NT2/D1 (cell line): ENCODE results near the gene TADA1.

ENCODE experiments used
- YY1 ChIP-seq: IDR thresholded peaks from 2 replicates; pipeline ENCODE4 v1.6.1; 2011; ENCODE audit not compliant: insufficient read length, insufficient read depth
- ZNF274 ChIP-seq: IDR thresholded peaks from 2 replicates; pipeline ENCODE4 v1.6.1; 2011; ENCODE audit warnings: mild to moderate bottlenecking, low read depth, low read length

- TF ChIP-seq YY1: no peak
- TF ChIP-seq ZNF274: no peak
These were observed 19.7 kb upstream of the TADA1 start for GRCh38 chr1:166895766-166896165.
